D341Med (cell line): ENCODE measurements around the gene CXCL12.

Experiments
- DNase-seq: peaks from one replicate; pipeline ENCODE4 v3.0.0; 2012; ENCODE audit warnings: low spot score

The CXCL12 gene

DNA sequence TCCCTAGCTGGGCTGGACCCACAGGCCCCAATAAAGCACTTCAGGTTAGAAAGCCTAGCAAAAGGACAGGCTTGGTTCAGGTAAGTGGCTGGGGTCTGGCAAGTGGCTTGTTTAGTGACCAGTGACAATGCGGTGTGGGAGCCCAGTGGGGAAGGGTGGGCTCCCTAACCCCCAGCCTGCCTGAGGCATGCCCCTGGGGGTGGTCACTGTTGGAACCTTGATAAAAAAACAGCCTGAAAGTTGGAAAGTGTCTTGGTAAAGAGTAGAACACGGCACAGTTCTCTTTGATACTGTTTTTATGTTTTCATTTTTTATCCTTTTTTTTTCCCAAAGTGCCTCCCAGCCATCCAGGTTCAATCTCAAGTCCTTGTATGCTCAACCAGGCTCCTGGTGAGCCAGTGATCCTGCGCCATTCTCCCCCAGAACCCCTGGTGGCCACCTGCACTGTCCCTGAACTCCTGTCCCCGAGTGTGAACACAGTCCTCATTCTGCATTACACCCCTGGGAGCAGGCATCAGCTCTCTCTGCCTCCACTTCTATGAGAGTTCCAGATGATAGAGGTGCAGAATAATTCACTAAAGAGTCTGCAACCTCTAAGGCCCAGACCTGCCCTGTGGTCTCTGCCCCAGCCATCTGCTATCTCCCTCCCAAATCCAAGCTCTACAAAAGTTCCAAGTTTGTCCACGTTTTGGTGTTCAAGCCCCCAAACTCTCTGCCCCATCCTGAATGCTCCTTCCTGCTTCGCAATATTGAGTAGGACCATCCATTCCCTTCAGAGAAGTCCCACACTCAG is 15.0 kb upstream of the CXCL12 start:
- no peak for DNase-seq

DNA sequence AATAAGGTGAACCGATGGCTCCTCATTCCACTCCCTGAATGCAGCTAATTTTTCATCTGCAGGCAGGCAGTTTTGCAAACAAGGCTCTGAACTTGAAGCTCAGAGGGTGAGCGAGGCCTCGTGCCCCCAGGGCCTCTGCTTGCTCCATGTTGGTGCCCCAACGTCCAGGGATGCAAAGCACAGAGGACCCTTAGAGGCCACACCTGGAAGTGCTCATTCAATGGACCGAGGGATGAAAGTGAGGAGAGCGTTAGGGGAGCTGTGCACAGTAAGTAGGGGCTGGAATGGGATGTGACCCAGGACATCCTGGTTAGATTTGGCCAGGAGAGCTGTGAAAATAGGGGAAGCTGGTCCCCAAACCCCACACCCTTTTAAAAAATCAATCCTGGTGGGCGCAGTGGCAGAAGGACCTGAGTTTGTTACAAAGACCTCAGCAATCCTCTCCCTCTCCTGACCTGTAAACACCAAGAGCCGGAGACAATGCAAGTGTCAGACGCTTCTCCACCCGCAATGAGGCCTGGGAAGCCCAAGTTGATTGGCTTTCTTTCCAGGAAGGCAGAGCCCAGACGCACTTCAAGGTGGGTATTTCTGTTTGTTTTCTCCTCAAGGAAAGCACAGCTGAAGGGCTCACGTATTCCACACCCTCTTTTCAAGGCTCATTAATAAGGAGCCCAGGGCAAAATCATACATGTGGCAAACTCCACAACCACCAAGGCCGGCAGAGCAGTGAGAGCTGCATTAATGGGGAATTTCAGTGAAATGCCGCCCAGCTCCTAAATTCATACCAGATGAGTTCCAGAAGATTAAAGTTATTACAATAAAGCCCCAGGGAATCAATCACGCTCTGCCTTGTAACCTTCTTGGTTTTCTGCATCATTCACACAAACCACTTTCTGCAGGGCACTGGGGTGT is 14.1 kb upstream of the CXCL12 start:
- DNase-seq = no peak

DNA sequence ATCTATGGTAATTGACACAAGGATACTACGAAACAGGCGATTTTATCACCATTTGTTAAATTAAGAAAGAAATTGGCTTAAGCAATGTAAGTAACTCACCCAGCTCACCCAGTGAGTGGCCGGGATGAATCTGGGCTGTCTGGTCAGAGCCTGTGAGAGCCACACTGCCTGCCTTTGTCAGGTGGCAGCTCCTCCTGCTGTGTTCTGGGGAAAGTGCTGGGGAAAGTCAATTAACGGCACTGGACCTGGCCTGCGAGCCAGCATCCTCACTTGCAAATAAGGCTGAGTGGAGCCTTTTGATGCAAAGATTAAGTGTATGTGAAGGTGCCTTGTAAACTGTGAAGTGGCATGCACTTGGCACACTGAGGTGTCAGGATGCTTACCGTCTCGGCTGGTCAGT is 13.4 kb upstream of the CXCL12 start:
- no peak for DNase-seq

DNA sequence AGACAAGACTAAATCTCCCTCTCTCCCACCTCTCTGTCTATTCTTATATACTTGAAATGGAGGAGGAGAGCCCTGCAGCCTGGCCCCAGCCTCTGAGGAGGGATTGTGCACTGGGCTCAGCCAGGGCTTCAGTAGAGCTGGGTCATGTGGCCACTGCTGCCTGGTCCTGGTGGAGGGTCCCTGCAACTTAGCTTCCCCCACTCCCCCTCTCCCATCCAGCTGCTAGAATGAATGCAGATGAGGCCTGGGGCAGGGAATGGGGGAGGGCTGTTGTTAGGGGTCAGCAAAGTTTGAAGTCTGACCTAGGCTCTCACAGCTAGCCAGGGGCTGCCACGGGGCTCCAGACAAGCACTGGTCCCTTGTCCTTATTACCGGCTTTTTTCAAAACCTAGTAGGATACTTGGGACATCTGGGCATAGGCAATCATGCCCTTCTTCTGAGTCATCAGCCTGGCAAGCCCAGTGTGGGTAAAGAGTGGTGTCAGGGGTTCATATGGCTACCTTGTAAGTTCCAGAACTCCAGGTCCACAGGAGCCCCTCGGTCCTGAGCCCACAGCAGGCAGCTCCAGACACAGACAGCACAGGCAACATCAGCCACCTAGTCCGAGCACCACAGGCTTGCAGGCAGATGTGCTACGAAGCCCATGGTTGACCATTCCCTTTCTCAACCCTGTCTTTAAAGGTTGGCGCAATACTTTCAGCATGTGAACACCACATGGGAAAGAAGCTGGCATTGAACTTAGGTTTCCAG is 12.8 kb upstream of the CXCL12 start:
- no peak for DNase-seq

DNA sequence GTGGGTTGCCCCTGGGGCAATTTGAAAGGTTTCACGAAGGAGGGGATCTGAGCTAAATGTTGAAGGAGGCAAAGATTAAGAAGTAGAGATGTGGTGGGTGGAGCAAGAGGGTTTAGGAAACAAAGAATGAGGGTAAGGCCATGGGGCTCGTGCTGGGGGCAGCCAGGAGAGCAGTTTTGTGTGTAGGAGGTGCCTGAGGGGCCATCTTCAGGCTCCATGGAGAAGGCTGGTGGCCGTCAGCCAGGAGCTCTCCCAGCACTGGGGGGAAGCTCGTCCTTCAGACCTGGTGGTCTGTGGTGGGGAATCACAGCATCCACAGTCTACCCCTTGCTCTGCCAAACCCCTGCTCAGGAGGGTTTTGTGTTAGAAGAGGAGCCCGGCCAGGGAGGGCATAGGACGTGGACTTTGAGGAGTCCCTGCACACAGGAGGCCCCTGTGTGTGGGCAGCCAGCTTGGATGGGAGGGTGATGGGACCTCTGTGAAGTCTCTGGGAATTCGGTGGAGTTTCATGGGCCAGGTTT is 11.8 kb upstream of the CXCL12 start:
- no peak for DNase-seq

DNA sequence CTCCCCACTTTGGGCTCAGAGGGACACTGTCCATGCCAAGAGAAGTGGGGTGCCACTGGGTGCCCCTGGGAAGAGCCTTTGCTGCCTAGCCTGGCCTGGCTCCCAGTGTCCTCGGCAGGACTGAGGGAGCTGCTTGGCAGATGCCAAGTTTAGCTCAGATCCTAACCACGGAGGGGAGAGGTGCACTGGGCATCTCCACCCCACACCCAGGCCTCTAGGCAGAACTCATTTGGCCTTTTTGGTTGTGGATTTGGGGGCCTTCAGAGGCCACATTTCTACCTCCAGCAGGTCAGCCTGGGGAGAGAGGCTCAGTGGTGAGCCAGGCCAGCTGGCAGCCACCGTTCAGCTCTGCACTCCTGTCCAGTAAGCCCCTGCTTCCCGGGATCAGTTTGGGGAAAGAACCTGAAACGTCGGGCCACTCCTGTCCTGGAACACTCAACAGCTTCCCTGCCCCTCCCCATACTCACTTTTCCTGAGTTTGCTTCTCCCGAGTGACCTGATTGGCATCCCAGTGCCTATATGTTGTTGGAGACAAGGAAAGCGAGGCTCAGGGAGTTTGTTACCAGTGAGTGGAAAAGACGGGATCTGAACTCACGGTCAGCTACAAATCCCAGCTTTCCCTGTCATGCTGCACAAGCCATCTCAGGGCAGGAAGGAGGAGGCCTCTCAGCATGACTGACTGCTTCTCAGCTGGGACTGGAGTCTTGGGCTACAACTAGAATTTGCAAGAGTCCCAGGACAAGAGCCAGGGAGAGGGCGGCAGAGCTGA is 11.2 kb upstream of the CXCL12 start:
- no peak for DNase-seq

DNA sequence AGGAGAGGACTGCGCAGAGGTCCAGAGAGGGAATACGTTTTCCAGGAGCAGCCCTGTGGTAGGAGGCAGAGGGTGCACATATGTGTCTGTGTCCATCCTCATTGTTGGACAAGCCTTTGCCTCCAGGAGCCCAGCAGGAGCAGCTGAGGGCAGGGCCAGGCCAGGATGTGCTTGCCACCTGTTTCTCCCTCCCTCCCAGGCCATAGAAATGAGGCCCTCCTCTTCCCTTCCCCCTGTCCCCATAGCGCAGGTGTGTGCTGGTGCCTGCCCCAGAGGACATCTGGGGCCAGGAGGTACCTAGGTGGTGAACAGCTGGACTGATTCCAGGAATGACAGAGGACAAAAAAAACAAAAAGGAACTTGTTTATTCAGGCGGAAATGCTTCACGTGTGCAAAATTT is 10.5 kb upstream of the CXCL12 start:
- no peak for DNase-seq

DNA sequence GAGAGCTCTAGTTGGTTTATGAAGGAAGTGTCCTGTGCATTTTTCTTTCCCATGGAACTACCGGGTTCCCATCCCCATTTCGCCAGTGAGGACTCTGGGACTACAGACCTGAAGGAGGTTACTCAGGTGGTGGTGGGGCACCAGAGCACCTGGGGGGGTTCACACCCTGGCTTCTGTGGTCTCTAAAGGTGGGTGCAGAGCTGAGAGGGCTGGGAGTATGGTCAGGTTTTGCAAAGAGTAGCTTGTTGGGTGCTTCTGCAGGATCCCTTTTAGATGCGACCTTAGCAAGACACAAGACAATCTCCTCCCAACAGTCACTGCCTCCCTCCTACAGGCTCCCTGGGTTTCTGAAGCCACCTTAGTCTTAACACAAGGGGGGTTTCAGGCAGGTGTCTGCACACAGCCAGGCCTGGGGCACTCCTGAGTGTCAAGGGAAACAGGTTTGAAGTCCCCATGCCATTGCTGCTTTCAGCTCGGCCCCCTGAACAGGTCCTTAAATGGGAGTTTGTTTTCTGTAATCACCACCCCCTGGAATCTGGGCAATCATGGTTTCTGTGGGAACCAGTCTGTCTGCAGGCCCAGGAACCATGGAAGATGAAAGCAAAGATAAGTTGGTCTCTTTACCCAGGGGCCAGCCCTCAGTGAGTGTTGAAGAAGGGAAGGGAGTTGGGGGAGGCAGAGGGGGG is 9.9 kb upstream of the CXCL12 start:
- no peak for DNase-seq

DNA sequence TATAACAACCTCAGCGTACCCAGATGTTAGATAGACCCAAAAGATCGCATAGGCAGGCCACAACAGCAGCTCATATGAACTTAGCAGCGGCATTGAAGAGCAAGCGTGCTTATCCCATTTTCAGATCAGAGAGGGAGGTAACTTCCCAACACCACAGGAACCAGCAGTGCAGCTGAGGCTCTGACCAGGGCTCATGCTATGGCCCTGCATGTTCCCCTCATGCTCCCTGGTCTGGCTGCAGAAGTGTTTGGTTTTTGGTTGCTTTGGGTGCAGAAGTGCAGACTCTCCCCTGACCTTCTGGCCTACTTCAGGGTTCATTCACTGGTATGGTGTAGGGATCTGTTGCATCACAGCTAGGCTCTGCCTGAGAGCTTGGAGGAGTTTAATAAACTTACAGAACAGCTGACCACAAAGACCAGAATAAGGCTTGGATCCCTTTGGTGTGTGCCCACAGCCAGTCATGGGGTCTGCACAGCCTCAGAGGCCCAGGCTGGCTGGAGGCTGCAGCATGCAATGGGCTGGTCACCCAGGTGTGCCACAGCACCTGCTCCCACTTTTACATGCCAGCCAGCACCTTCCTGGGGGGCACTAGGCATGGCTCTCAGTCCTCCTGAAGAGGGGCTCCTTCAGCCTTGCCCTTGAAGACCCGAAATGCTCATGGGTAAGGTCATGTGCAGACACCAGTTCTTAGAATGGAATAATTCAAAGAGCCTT is 9.1 kb upstream of the CXCL12 start:
- no peak for DNase-seq

DNA sequence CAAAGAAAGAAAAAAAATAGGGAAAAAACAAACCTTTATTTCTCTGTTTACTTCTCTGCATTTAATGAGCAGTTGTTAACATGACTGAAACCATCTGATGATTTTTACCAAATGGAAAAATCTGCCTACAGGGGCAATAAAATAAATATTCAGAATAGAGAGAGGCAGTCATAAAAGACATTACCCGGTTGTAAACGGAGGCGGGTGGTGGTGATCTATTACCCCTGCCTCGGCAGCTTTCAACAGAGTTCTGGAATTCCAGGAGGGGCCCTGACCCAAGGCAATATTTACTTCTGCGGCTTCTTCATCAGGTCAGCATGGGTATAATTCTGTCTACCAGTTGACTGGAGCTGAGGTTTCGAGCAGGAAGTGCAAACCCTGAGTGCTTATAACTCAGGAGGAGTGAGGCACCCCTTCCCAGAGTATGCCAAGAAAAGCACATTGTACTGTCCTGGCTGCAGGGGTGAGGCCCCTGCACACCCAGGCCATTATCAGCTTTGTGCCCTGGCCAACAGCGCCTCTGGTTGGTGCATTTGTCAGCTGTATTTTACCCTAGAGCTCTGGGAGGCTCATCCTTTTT is 8.2 kb upstream of the CXCL12 start:
- DNase-seq = no peak

DNA sequence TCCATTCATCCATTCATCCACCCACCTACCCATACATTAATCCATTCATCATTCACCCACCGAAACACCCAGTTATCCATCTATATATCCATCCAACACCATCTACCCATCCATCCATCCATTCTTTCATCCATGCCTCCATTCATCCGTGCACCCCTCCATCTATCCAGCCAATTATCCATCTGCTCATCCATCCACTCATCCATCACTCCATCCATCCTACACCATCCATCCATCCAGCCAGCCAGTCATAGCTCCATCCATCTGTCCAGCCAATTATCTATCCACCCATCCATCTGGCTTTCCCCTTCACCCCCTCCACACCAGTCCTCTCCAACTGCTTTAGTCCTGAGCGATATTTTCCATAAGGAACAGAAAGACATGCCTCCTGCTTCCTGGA is 7.5 kb upstream of the CXCL12 start:
- DNase-seq = no peak

DNA sequence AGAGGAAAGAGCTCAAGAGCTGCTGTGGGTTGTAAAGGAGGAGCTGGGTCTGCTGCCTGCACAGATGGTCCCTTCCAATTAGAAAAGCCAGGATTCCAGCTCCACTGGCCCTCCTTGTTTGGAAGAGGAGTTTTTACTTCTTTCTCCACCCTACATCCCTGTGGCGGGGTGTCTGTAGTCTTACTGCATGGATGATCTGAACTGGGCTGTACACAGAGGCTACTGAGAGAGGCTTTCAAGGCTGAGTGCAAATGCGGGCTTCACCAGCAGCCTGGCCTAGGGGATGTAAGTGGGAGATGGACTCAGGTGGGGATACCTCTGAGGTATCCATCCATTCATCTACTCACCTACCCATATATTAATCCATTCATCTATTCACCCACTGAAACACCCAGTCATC is 7.1 kb upstream of the CXCL12 start:
- DNase-seq = no peak

DNA sequence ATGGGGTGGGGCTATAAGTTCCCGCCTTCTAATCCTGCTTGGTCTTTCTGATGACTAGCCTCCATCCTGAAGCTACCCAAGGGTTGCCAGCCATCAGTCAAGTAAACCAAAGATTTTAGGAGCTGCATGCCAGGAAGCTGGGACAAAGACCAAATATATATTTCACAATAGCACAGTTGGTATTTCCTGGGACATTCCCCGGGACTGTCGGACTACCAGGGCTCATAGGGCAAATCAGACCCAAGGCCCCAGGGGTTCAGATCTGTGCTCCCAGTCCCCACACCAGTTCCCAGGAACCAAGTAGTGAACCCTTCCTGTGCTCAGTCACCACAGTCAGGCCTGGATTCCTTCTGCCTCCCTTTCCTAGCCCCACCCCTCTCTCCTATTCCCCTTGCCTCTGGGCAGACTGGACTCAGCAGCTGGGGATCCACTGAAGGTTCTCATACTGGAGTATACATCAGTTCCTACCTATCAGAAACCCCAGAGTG is 5.7 kb upstream of the CXCL12 start:
- DNase-seq = no peak

DNA sequence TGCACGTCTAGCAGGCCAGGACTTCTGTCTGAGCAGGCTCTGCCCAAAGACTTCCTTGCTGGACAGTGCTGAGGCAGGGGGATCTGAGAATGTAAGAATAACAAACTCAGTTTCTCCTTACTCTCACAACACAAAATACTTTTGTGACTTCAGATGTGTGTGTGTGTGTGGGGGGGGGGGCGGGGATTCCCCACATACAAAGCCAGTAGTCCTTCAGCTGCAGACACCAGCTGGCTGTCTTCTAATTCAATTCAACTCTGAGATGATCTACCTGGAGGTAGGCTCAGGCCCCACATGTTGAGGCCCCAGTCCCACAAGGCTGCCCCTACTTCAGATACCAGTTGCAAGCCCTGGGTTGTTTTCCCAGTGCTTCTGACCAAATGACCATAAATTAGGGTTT is 4.7 kb upstream of the CXCL12 start:
- DNase-seq = no peak

DNA sequence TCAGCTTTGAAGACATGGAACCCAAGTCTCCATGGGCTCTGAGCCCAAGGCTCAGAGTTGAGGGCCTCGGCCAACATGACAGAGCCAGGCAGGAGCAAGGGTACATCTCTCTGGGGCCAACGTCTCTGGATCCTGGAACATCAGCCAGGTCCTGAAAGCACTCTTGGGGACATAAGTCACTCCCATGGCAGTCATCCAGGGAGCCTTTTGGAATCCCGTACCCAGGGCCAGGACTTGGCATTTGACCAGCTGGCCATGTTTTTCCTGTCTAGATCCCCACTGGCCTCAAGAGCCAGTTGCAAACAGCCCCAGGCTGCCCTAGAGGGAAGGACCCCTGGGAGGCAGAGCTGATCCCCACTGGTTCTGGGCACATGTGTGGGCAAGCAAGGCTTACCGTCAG is 4.3 kb upstream of the CXCL12 start:
- no peak for DNase-seq

DNA sequence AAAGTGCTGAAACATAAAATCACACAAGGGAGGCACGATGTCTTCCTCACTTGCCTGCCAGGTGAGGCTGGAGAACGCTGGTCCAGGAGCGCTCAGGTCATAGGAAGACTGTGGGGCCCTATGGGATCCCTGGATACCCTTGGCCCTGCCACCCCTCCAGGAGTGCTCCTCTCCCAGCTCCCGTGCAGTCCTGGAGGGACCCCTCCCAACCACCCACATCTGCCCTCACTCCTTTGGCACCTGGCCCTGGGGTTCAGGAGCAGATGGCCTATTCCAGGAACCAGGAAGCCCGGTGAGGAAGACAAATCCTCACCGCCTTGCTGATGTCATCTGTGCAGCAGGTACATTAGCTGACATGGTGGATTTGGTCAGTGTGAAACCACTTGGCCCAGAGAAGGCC is 3.7 kb upstream of the CXCL12 start:
- DNase-seq = no peak

DNA sequence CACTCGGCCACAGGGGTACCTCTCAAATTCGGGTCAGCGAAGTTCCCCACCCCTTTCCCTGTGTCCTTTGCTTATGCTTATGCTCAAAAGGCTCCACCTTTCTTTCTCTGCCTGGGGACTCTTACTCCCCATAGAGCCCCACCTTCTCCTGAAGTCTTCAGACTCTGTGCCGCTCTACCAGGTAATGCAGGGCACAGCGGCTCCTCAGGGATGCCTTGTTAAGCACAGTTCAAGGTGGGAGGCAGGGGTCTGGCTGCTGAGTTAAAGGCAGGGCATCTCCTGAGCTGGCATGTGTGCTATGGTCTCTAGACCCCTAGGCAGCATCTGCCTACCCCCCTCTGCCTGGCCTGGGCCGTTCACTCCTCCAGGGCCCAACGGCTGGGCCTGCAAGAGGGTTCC is 3.0 kb upstream of the CXCL12 start:
- no peak for DNase-seq

DNA sequence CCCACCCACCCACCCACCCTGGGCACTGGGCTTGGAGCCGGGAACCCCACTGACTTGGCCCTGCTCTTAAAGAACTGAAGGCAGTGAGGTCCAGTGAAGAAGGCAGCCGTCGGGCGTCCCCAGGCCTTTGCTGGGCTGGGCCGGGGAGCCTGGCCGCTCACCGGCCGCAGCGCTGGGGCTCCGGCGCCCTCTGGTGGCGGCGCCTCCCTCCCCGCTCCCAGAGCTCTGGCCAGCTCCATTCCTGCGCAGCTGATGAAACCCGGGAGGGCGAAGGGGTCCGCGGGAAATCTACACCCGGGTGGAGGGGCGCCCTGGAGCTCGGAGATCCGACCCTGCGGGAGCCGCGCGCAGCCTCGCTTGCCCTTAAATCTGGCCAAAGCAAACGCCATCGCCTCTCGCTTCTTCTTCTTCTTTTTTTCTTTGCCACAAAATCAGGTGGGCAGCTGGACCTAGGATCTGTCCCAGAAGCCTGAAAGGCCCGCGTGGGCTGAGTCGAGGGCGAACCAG is 1.7 kb upstream of the CXCL12 start:
- DNase-seq = peak; percentile 81

DNA sequence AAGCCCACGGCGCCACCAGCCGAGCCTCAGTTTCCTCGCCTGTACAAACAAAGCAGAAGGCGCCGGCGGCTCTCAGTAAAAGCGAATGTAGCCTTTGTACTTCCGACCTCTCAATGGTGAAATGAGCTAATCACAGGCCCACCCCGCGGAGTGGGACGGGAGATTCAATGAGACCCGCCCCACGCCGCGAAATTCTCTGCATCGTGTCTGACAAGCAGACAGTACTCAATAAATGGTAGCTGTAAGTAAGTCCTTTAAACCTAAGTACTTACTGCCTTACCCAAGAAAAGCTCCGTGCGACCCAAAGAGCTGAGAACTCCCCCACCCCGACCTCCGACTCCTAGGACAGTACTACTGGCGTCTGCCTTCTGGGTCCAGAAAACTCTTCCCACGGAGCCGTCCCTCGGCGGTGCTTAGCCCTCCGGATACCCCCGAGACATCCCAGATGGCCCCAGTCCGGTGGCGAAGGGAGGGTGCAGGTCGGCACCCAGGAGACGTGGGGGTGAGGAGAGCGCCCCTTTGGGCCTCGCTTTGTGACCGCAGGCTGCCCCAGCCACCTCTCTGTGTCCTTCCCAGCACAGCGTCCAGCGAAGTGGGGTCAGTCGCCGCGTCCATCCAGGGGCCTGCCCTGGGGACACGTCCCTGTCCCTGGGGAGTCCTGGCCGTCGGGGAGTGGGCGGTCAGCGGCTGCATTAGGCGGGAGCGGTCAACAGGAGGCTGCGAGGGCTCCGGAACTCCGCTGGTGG is 972 bp upstream of the CXCL12 start:
- no peak for DNase-seq
